Femur (tissue), 1 donor: ENCODE measurements around the gene SH3BGRL2.
"Not testable (repeated sequence)": the region's sequence is repeated elsewhere in the genome, so short reads cannot be mapped to it uniquely, and the experiment has no call there.

Experiments used
- DNase-seq: peaks from one replicate; pipeline ENCODE4 v3.0.0-alpha.2; 2017

The SH3BGRL2 gene

GRCh38 chr6:79704200-79704599 lies 73.1 kb downstream of the SH3BGRL2 start:
- no peak for DNase-seq

- DNase-seq: no peak
These were observed 74.4 kb downstream of the SH3BGRL2 start for GRCh38 chr6:79705456-79705995.

GRCh38 chr6:79706527-79706926 lies 75.4 kb downstream of the SH3BGRL2 start:
- DNase-seq: no peak

- no peak for DNase-seq
These were observed 76.5 kb downstream of the SH3BGRL2 start for GRCh38 chr6:79707621-79708020.

GRCh38 chr6:79708095-79708791 lies 77.1 kb downstream of the SH3BGRL2 start:
- no peak for DNase-seq

- DNase-seq: no peak
These were observed 79.0 kb downstream of the SH3BGRL2 start for GRCh38 chr6:79710127-79710526.

- DNase-seq: no peak
These were observed 80.0 kb downstream of the SH3BGRL2 start for GRCh38 chr6:79711167-79711566.

GRCh38 chr6:79712144-79712543 lies 81.0 kb downstream of the SH3BGRL2 start:
- no peak for DNase-seq

- no peak for DNase-seq
These were observed 81.5 kb downstream of the SH3BGRL2 start for GRCh38 chr6:79712616-79713135.

GRCh38 chr6:79713701-79714322 lies 82.7 kb downstream of the SH3BGRL2 start:
- DNase-seq: peak; percentile 48

GRCh38 chr6:79717989-79718388 lies 86.9 kb downstream of the SH3BGRL2 start:
- DNase-seq: no peak

GRCh38 chr6:79718509-79719247 lies 87.5 kb downstream of the SH3BGRL2 start:
- no peak for DNase-seq

- DNase-seq: no peak
These were observed 88.3 kb downstream of the SH3BGRL2 start for GRCh38 chr6:79719248-79719960.

- DNase-seq: no peak
These were observed 93.7 kb downstream of the SH3BGRL2 start for GRCh38 chr6:79724816-79725215.

- DNase-seq: no peak
These were observed 100.3 kb downstream of the SH3BGRL2 start for GRCh38 chr6:79731471-79731870.

- DNase-seq: no peak
These were observed 102.3 kb downstream of the SH3BGRL2 start for GRCh38 chr6:79733388-79733787.

- DNase-seq: no peak
These were observed 103.2 kb downstream of the SH3BGRL2 start for GRCh38 chr6:79734374-79734773.

GRCh38 chr6:79735183-79735582 lies 104.1 kb downstream of the SH3BGRL2 start:
- no peak for DNase-seq

GRCh38 chr6:79737172-79737571 lies 106.0 kb downstream of the SH3BGRL2 start:
- peak; percentile 21 for DNase-seq

- no peak for DNase-seq
These were observed 110.9 kb downstream of the SH3BGRL2 start for GRCh38 chr6:79742030-79742429.

- not testable (repeated sequence) for DNase-seq
These were observed 114.2 kb downstream of the SH3BGRL2 start for GRCh38 chr6:79745282-79745681.

- not testable (repeated sequence) for DNase-seq
These were observed 115.2 kb downstream of the SH3BGRL2 start for GRCh38 chr6:79746325-79746724.

GRCh38 chr6:79750806-79751205 lies 119.7 kb downstream of the SH3BGRL2 start:
- no peak for DNase-seq
